ENCODE data around the gene SGK1. TPM values are rescaled to one million over a fixed set of nuclear protein-coding genes. Genes with fewer than 3 reads are reported as not detected.
"Not testable (repeated sequence)": the region's sequence is repeated elsewhere in the genome, so short reads cannot be mapped to it uniquely, and the experiment has no call there.

The SGK1 gene
- total RNA-seq, 5 donors from 2014 or later (not counting 1 experiment from before 2014, with no cell fraction given) = 18.9 to 165 (median 37.1) TPM

DNA sequence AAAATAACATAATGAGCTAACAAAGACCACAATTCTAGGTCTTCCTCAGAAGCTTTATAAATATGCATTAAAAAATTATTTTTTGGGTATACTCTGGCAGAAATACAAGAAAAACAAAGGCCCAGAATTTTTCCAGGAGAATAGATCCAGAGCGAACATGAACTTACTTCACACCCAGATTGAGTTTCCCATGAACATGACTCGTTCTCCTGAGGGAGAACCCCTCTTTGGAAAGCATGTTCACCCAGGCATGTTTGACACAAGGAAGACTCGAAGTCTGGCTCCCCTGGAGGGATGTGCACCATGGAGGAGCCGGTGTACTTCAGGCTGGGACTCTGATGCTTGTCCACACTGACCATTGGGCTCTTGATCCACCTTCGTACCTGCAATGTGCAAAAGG is 56.1 kb downstream of the SGK1 start:
- Histone ChIP-seq H3K27ac (ENCODE audit: low read length) (no peak overlapping the region), H3K27me3 (replicated peaks in 1 of 2; ENCODE audit: control insufficient read depth in 2 of 2, extremely low read depth in 1 of 2, insufficient read depth in 2 of 2, low read length in 1 of 2) (no peaks in the 10 kb centered on the region), H3K9me3 (no peaks in the 10 kb centered on the region), H3K36me3 (ENCODE audit: control insufficient read depth in 2 of 2, extremely low read depth in 1 of 2, insufficient read depth in 1 of 2, low read length in 1 of 2) (no peaks in the 10 kb centered on the region), H3K4me3 (ENCODE audit: control insufficient read depth in 1 of 2, extremely low read depth in 1 of 2, low read length in 1 of 2) (no peak overlapping the region), H3K4me1 (ENCODE audit: control insufficient read depth in 1 of 2, extremely low read depth in 1 of 2, insufficient read depth in 2 of 2, low read length in 2 of 2) (no peaks in the 10 kb centered on the region)
- ChIA-PET POLR2A (interaction anchor here (0.6 kb wide), 2 partner anchors 317 to 758 kb away, joined by 3 read pairs; no protein-coding TSS in a partner anchor), CTCF (no interaction called here)
- DNase-seq (no peak), ATAC-seq (replicated peaks in 1 of 4) (no peak)
- Mint-ChIP-seq H3K36me3 (no peaks in the 10 kb centered on the region), H3K9me3 (no peaks in the 10 kb centered on the region), H3K27me3 (no peaks in the 10 kb centered on the region), H3K27ac (no peak overlapping the region), H3K4me1 (no peaks in the 10 kb centered on the region), H3K4me3 (no peak overlapping the region)
- 81% methylated on average over 4 of the region's 5 CpGs for WGBS (ENCODE audit: insufficient coverage)

DNA sequence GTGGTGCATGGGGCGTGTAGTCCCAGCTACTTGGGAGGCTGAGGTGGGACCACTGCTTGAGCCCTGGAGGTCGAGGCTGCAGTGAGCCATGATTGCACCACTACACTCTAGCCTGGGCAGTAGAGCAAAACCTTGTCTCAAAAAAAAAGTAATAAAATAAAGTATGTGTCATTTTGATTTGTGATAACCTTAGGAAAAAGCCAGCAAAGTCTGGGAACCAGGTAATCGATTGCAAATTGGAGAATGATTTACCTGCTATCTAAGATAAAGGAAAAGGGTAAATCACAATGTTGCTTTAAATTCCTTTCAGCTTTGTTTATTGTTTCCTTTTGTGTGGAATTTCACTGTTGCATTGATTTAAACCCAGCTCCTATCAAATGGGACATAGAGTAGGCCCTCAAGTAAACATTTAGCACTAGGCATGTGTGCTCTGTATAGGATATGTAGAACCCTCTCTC is 59.0 kb downstream of the SGK1 start:
- Histone ChIP-seq H3K36me3 (ENCODE audit: control insufficient read depth in 2 of 2, extremely low read depth in 1 of 2, insufficient read depth in 1 of 2, low read length in 1 of 2) (no peaks in the 10 kb centered on the region), H3K27ac (ENCODE audit: low read length) (no peak overlapping the region), H3K4me3 (ENCODE audit: control insufficient read depth in 1 of 2, extremely low read depth in 1 of 2, low read length in 1 of 2) (no peak overlapping the region), H3K4me1 (ENCODE audit: control insufficient read depth in 1 of 2, extremely low read depth in 1 of 2, insufficient read depth in 2 of 2, low read length in 2 of 2) (no peaks in the 10 kb centered on the region), H3K9me3 (no peaks in the 10 kb centered on the region), H3K27me3 (replicated peaks in 1 of 2; ENCODE audit: control insufficient read depth in 2 of 2, extremely low read depth in 1 of 2, insufficient read depth in 2 of 2, low read length in 1 of 2) (no peaks in the 10 kb centered on the region)
- Mint-ChIP-seq H3K27ac (no peak overlapping the region), H3K4me1 (peaks cover 0 to 8% (median 0%) of the 10 kb centered on the region in 3 donors), H3K4me3 (no peak overlapping the region), H3K36me3 (no peaks in the 10 kb centered on the region), H3K9me3 (no peaks in the 10 kb centered on the region), H3K27me3 (no peaks in the 10 kb centered on the region)
- POLR2A ChIA-PET = no interaction called here
- WGBS (ENCODE audit: insufficient coverage) = no CpG with 5 or more reads among the region's 3 CpGs
- CTCF ChIA-PET = interaction anchor here in 1 of 2 donors (0.6 kb wide), 1 partner anchor 127 kb away, joined by 3 read pairs; no protein-coding TSS in a partner anchor
- ATAC-seq (replicated peaks in 1 of 4) (no peak), DNase-seq (no peak)

DNA sequence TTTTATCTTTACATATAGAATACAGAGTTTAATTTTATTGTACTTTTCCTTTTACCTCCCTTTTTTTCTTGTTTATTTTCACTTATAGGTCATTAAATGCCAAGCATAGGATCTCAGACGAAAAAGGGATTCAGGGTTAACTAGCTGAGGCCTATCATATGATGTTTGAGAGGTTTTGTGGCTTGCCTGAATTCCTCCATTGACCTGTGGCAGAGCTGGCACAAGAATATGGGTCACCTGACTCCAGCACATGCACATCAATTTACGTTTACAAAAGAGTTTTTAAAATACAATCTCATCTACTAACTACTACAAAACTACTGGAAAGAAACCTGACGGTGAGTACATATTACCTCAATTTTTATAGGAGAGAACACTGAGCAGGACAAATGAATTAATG is 60.4 kb downstream of the SGK1 start:
- H3K4me1 Mint-ChIP-seq = peaks cover 0 to 8% (median 0%) of the 10 kb centered on the region in 3 donors
- no peaks in the 10 kb centered on the region for H3K4me1 ChIP-seq (ENCODE audit: control insufficient read depth in 1 of 2, extremely low read depth in 1 of 2, insufficient read depth in 2 of 2, low read length in 2 of 2)
- no peak overlapping the region for H3K4me3 Mint-ChIP-seq
- DNase-seq (no peak), ATAC-seq (replicated peaks in 1 of 4) (no peak)
- H3K27ac Mint-ChIP-seq = no peak overlapping the region
- ChIA-PET POLR2A (no interaction called here), CTCF (interaction anchor here in 1 of 2 donors (0.5 kb wide), 1 partner anchor 565 kb away, joined by 8 read pairs; no protein-coding TSS in a partner anchor)
- H3K9me3 ChIP-seq = no peaks in the 10 kb centered on the region
- H3K27ac ChIP-seq (ENCODE audit: low read length) = no peak overlapping the region
- H3K27me3 Mint-ChIP-seq = no peaks in the 10 kb centered on the region
- H3K36me3 Mint-ChIP-seq = no peaks in the 10 kb centered on the region
- no peaks in the 10 kb centered on the region for H3K36me3 ChIP-seq (ENCODE audit: control insufficient read depth in 2 of 2, extremely low read depth in 1 of 2, insufficient read depth in 1 of 2, low read length in 1 of 2)
- H3K4me3 ChIP-seq (ENCODE audit: control insufficient read depth in 1 of 2, extremely low read depth in 1 of 2, low read length in 1 of 2) = no peak overlapping the region
- no peaks in the 10 kb centered on the region for H3K9me3 Mint-ChIP-seq
- WGBS (ENCODE audit: insufficient coverage) = no CpG with 5 or more reads among the region's 3 CpGs
- no peaks in the 10 kb centered on the region for H3K27me3 ChIP-seq (replicated peaks in 1 of 2; ENCODE audit: control insufficient read depth in 2 of 2, extremely low read depth in 1 of 2, insufficient read depth in 2 of 2, low read length in 1 of 2)

DNA sequence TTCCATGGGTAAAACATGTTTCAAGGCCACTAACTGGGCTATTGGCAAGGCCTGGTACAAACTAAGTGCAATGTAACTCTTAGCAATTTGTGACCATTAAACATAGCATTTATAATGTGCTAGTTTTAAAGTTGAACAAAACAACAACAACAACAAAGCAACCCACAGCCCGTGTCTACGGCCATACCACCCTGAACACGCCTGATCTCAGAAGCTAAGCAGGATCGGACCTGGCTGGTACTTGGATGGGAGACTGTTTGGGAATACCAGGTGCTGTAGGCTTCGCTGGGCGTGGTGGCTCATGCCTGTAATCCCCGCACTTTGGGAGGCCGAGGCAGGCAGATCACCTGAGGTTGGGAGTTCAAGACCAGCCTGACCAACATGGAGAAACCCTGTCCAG is 61.0 kb downstream of the SGK1 start:
- Mint-ChIP-seq H3K27ac (no peak overlapping the region), H3K27me3 (no peaks in the 10 kb centered on the region), H3K4me1 (peaks cover 0 to 8% (median under 1%) of the 10 kb centered on the region in 3 donors), H3K9me3 (no peaks in the 10 kb centered on the region), H3K36me3 (no peaks in the 10 kb centered on the region), H3K4me3 (no peak overlapping the region)
- H3K27ac ChIP-seq (ENCODE audit: low read length) = no peak overlapping the region
- DNase-seq (no peak), ATAC-seq (replicated peaks in 1 of 4) (no peak)
- no peak overlapping the region for H3K4me3 ChIP-seq (ENCODE audit: control insufficient read depth in 1 of 2, extremely low read depth in 1 of 2, low read length in 1 of 2)
- ChIA-PET CTCF (interaction anchor here in 1 of 2 donors (0.6 kb wide), 1 partner anchor 289 kb away, joined by 3 read pairs; no protein-coding TSS in a partner anchor), POLR2A (interaction anchor here in 1 of 2 donors (0.6 kb wide), 1 partner anchor 684 kb away, joined by 3 read pairs; no protein-coding TSS in a partner anchor)
- no peaks in the 10 kb centered on the region for H3K4me1 ChIP-seq (ENCODE audit: control insufficient read depth in 1 of 2, extremely low read depth in 1 of 2, insufficient read depth in 2 of 2, low read length in 2 of 2)
- no peaks in the 10 kb centered on the region for H3K36me3 ChIP-seq (ENCODE audit: control insufficient read depth in 2 of 2, extremely low read depth in 1 of 2, insufficient read depth in 1 of 2, low read length in 1 of 2)
- H3K9me3 ChIP-seq = no peaks in the 10 kb centered on the region
- 96% methylated on average over 6 of the region's 8 CpGs for WGBS (ENCODE audit: insufficient coverage)
- H3K27me3 ChIP-seq (replicated peaks in 1 of 2; ENCODE audit: control insufficient read depth in 2 of 2, extremely low read depth in 1 of 2, insufficient read depth in 2 of 2, low read length in 1 of 2) = no peaks in the 10 kb centered on the region

- H3K4me1 Mint-ChIP-seq = peaks cover 6 to 15% (median 9%) of the 10 kb centered on the region in 3 donors
- POLR2A ChIA-PET; H3K27me3 ChIP-seq (replicated peaks in 1 of 2; ENCODE audit: control insufficient read depth in 2 of 2, extremely low read depth in 1 of 2, insufficient read depth in 2 of 2, low read length in 1 of 2); ATAC-seq (replicated peaks in 1 of 4); H3K9me3 Mint-ChIP-seq; H3K9me3 ChIP-seq; H3K27ac Mint-ChIP-seq; H3K4me3 Mint-ChIP-seq; H3K27me3 Mint-ChIP-seq; DNase-seq; H3K4me3 ChIP-seq (ENCODE audit: control insufficient read depth in 1 of 2, extremely low read depth in 1 of 2, low read length in 1 of 2); H3K4me1 ChIP-seq (ENCODE audit: control insufficient read depth in 1 of 2, extremely low read depth in 1 of 2, insufficient read depth in 2 of 2, low read length in 2 of 2); H3K27ac ChIP-seq (ENCODE audit: low read length); H3K36me3 Mint-ChIP-seq; CTCF ChIA-PET; H3K36me3 ChIP-seq (ENCODE audit: control insufficient read depth in 2 of 2, extremely low read depth in 1 of 2, insufficient read depth in 1 of 2, low read length in 1 of 2): not testable (repeated sequence)
- no CpG with 5 or more reads among the region's 2 CpGs for WGBS (ENCODE audit: insufficient coverage)
Observed at GRCh38 chr6:134255280-134255679, 62.6 kb downstream of the SGK1 start.

DNA sequence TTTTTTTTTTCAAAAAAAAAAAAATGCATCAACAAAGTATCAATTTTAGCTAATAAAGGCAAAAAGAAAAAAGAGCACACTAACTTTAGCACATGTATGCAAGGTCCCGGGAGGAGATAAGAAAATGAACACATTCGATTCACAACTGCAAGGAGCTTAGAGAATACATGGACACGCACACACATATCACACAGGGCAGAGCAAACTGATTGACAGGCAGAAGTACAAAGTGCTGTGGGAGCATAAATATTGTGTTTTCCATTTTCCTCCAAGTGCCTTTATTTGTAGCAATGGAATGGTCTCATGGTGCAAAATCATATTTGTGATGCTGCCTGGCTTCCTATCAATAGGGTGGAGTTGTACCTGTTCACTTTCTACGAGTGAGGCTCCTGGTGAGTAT is 63.8 kb downstream of the SGK1 start:
- WGBS (ENCODE audit: insufficient coverage) = no CpG with 5 or more reads among the region's 4 CpGs
- Mint-ChIP-seq H3K27me3 (no peaks in the 10 kb centered on the region), H3K4me3 (no peak overlapping the region), H3K36me3 (no peaks in the 10 kb centered on the region), H3K9me3 (no peaks in the 10 kb centered on the region), H3K27ac (no peak overlapping the region), H3K4me1 (peaks cover 18 to 26% (median 20%) of the 10 kb centered on the region in 3 donors)
- Histone ChIP-seq H3K27ac (ENCODE audit: low read length) (no peak overlapping the region), H3K4me3 (ENCODE audit: control insufficient read depth in 1 of 2, extremely low read depth in 1 of 2, low read length in 1 of 2) (no peak overlapping the region), H3K4me1 (ENCODE audit: control insufficient read depth in 1 of 2, extremely low read depth in 1 of 2, insufficient read depth in 2 of 2, low read length in 2 of 2) (peaks cover 10 to 17% of the 10 kb centered on the region in 2 experiments), H3K27me3 (replicated peaks in 1 of 2; ENCODE audit: control insufficient read depth in 2 of 2, extremely low read depth in 1 of 2, insufficient read depth in 2 of 2, low read length in 1 of 2) (no peaks in the 10 kb centered on the region), H3K9me3 (no peaks in the 10 kb centered on the region), H3K36me3 (ENCODE audit: control insufficient read depth in 2 of 2, extremely low read depth in 1 of 2, insufficient read depth in 1 of 2, low read length in 1 of 2) (no peaks in the 10 kb centered on the region)
- DNase-seq = no peak
- ATAC-seq (replicated peaks in 1 of 4) = no peak
- CTCF ChIA-PET = interaction anchor here in 1 of 2 donors (0.6 to 0.7 kb wide), 2 partner anchors 27 to 60 kb away, joined by 4 to 8 read pairs; no protein-coding TSS in a partner anchor
- POLR2A ChIA-PET = interaction anchor here (0.6 to 1.1 kb wide), 4 partner anchors 9 to 74 kb away, joined by 4 to 8 read pairs (median 6); no protein-coding TSS in a partner anchor

Measured in T-cell (primary cell).